ENCODE data around the gene HEXA.
"Not testable (repeated sequence)": the region's sequence is repeated elsewhere in the genome, so short reads cannot be mapped to it uniquely, and the experiment has no call there.

The HEXA gene

GRCh38 chr15:72375846-72376581 is at the start of gene HEXA:
Gene HEXA (minus strand): TSS chr15:72376014. CDS start chr15:72375972, 42 bp downstream.
- peak; percentile 91 to 92 for DNase-seq (ENCODE audit: low read depth in 2 of 2)

- DNase-seq (ENCODE audit: low read depth in 2 of 2), result no peak
Observed at GRCh38 chr15:72423256-72423655, 47.4 kb upstream of the HEXA start.

GRCh38 chr15:72421484-72421883 is 45.7 kb upstream of the HEXA start:
- DNase-seq (ENCODE audit: low read depth in 2 of 2), result no peak

- no peak for DNase-seq (ENCODE audit: low read depth in 2 of 2)
Observed at GRCh38 chr15:72420576-72420975, 44.8 kb upstream of the HEXA start.

- DNase-seq (ENCODE audit: low read depth in 2 of 2), result not testable (repeated sequence)
Observed at GRCh38 chr15:72419768-72420167, 44.0 kb upstream of the HEXA start.

- DNase-seq (ENCODE audit: low read depth in 2 of 2), result no peak
Observed at GRCh38 chr15:72415304-72415703, 39.5 kb upstream of the HEXA start.

- DNase-seq (ENCODE audit: low read depth in 2 of 2), result not testable (repeated sequence)
Observed at GRCh38 chr15:72413337-72413736, 37.5 kb upstream of the HEXA start.

GRCh38 chr15:72411544-72411943 is 35.7 kb upstream of the HEXA start:
- no peak for DNase-seq (ENCODE audit: low read depth in 2 of 2)

- no peak for DNase-seq (ENCODE audit: low read depth in 2 of 2)
Observed at GRCh38 chr15:72411111-72411510, 35.3 kb upstream of the HEXA start.

GRCh38 chr15:72406936-72407335 is 31.1 kb upstream of the HEXA start:
- DNase-seq (ENCODE audit: low read depth in 2 of 2), result no peak

GRCh38 chr15:72404841-72405240 is 29.0 kb upstream of the HEXA start:
- DNase-seq (ENCODE audit: low read depth in 2 of 2), result no peak

- DNase-seq (ENCODE audit: low read depth in 2 of 2), result no peak
Observed at GRCh38 chr15:72404356-72404755, 28.5 kb upstream of the HEXA start.

GRCh38 chr15:72402726-72403125 is 26.9 kb upstream of the HEXA start:
- no peak for DNase-seq (ENCODE audit: low read depth in 2 of 2)

- DNase-seq (ENCODE audit: low read depth in 2 of 2), result no peak
Observed at GRCh38 chr15:72398648-72399047, 22.8 kb upstream of the HEXA start.

- DNase-seq (ENCODE audit: low read depth in 2 of 2), result no peak
Observed at GRCh38 chr15:72397796-72398588, 22.2 kb upstream of the HEXA start, which contains the start of gene TMEM202. Gene TMEM202 (plus strand): TSS chr15:72398305. CDS start chr15:72398327, 22 bp downstream.

- DNase-seq (ENCODE audit: low read depth in 2 of 2), result not testable (repeated sequence)
Observed at GRCh38 chr15:72396331-72396730, 20.5 kb upstream of the HEXA start.

- DNase-seq (ENCODE audit: low read depth in 2 of 2), result no peak
Observed at GRCh38 chr15:72389231-72389630, 13.4 kb upstream of the HEXA start.

- no peak for DNase-seq (ENCODE audit: low read depth in 2 of 2)
Observed at GRCh38 chr15:72387741-72388140, 11.9 kb upstream of the HEXA start.

- DNase-seq (ENCODE audit: low read depth in 2 of 2), result no peak
Observed at GRCh38 chr15:72382146-72382545, 6.3 kb upstream of the HEXA start.

- DNase-seq (ENCODE audit: low read depth in 2 of 2), result no peak
Observed at GRCh38 chr15:72380743-72381142, 4.9 kb upstream of the HEXA start.

GRCh38 chr15:72379856-72380430 is 4.1 kb upstream of the HEXA start:
- DNase-seq (ENCODE audit: low read depth in 2 of 2), result no peak

- not testable (repeated sequence) for DNase-seq (ENCODE audit: low read depth in 2 of 2)
Observed at GRCh38 chr15:72379106-72379505, 3.3 kb upstream of the HEXA start.

- no peak for DNase-seq (ENCODE audit: low read depth in 2 of 2)
Observed at GRCh38 chr15:72377331-72377730, 1.5 kb upstream of the HEXA start.

Measured in stimulated activated CD8-positive, alpha-beta memory T cell treated with anti-CD3 and anti-CD28 coated beads, Interleukin-7, amount 100 ng/mL, for 1 hour (primary cell).